ENCODE results near the gene SIK3.

Gene SIK3

DNA sequence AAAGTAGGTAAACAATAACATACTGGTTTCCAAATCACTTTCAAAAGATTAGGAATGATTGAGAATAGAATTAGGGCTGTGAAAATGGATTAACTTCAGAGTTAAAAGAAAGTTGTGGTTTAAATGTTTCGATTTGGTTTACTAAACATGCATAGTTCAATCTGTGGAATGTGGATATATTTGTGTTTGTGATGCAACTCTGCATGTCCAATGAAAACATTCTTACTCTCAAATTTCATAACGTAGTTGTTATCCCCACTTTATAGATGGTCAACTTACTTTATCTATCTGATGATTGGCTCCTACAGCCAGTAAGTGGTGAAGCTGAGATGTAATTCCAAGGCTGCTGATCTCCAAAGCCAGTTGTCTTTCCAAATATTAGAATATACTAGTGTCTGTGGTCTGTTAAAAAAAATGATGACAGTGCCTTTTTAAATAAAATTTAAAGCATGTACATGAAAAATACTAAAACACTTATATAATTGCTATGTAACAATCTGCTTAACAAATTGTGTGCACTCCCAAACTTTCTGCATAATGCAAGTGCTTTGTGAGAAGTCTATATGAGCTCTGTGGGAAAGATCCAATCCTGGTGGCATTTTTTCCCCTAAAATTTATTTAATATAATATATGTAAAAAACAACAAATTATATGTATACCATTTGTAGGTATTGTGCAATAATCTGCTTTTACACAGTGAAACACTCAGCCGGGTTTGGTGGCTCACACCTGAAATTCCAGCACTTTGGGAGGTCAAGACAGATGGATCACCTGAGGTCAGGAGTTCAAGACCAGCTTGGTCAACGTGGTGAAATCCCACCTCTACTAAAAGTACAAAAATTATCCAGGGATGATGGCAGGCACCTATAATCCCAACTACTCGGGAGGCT lies 9.7 kb upstream of the SIK3 start:
- DNase-seq: no peak

GRCh38 chr11:117100556-117100955 lies 2.3 kb upstream of the SIK3 start:
- no peak for DNase-seq

DNA sequence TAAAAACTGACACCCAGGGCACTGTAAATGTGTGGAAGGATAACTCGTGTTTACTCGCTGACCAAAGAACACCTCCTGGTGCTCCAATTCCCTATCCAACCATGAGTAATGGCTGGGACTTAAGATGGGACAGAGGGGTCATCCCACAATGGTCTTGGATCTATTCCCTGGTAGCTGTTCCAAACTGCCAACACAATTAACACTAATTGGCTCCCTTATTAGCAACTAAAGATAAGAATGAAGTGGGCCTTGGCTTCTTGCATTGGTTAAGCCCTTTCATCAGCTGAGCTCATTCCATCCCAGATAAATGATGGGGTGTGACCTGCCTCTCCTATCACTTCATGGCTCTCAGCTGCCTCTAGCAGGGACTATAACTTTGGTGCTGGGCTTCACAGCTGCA lies 1.5 kb upstream of the SIK3 start:
- DNase-seq: no peak

- no peak for DNase-seq
These were observed 599 bp downstream of the SIK3 start for GRCh38 chr11:117097389-117098268.

GRCh38 chr11:117097014-117097388 lies 1.2 kb downstream of the SIK3 start:
- DNase-seq: no peak

- no peak for DNase-seq
These were observed 1.8 kb downstream of the SIK3 start for GRCh38 chr11:117096201-117096991.

GRCh38 chr11:117095284-117096161 lies 2.7 kb downstream of the SIK3 start:
- DNase-seq: peak; percentile 70

DNA sequence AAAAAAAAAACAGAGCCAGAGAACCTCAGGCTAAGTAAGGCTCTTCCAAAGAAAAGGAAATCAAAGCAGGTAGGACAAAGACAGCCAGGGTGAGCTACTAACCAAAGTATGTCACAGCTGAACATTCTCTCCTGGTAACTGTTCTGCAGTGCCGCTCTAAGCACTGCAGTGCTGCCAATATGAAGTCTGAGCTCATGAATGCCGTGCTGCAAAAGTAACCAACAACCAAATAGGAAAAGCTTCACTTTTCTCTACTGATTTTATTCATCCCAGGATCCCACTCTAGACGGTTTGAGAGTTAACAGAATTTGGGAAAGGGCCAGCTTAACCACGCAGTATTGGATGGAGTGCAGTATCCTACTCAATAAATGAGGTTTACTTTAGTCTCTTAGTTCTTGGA lies 3.5 kb downstream of the SIK3 start:
- no peak for DNase-seq

- no peak for DNase-seq
These were observed 5.2 kb downstream of the SIK3 start for GRCh38 chr11:117092951-117093590.

DNA sequence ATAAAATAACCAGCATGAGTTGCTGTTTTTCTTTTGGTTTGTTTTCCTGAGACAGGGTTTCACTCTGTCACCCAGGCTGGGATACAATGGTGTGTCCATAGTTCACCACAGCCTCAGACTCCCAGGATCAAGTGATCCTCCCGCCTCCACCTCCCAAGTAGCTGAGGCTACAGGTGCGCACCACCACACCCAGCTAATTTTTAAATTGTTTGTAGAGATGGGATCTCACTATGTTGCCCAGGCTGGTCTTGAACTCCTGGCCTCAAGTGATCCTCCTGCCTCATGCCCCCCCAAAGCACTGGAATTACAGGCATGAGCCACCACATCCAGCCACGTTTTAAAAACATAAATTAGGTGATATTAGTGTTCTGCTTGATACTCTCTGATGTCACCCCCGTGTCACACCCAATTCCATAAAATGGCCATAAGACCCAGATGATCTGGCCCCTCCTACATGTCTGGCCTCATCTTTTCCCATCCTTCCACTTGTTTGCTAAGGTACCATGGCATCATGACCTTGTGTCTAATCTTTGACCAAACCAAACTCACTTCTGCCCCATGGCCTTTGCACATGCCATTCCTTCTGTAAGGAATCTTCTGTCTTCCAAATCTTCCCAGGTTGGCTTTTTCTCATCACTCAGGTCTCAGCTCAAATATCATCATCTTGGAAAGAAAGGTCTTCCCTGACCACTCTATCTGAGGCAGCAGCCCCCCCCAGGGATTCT lies 6.3 kb downstream of the SIK3 start:
- DNase-seq: no peak

DNA sequence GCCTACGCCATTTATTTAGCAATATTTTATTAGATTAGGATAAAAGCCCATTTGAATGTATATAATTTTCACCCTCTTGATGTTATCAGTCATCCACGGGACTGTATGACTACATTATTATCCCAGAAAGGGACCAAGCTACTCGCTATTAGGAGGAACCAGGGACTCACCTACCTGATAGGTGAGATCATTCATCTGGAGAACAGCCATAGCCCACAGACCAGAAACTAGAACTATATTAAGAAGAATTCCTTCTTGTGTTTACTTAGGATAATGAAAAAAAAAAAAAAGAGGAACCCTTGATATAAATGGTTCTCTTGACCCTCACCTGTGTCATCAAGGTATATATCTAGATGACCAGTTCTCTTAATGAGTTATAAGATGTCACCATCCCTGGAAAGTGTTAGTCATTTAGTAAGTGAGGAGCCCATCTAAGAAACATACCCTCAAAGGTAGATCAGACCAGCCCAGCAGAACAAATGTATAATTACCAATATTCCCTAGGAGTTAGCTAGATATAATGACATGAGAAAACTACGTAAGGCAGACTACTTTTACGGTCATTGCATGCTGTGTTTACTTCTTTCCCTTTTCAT lies 8.0 kb downstream of the SIK3 start:
- DNase-seq: no peak

DNA sequence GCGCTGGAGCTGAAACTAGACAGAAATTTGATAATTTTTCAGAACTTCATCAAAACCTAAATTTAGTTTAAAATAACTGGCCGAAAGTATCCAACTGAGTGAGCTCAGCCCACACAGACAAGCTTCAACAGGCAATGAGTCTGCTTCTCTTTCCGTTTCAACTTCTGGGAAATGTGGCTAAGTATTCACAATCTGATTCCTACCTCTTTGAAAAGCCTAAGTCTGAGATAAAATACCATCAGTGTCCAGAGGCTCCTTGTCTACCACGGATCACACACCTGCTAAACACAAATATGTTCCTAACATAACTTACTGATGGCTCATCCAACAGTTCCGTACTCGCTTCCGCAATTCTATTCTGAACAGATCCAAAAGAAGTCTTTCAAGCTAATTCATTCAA lies 8.5 kb downstream of the SIK3 start:
- no peak for DNase-seq

- no peak for DNase-seq
These were observed 10.8 kb downstream of the SIK3 start for GRCh38 chr11:117087446-117087845.

DNA sequence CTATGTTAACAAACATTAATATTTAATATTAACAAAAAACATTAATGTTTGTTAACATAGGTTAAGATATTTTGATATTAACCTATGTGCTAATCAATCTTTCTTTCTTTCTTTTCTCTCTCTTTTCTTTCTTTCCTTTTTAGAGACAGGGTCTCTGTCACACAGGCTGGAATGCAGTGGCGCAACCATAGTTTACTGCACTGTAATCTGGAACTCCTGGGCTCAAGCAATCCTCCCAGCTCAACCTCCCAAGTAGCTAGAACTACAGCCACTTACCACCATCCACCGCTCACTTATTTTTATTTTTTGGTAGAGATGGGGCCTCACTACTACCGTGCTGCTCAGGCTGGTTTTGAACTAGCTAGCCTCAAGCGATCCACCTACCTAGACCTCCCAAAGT lies 13.2 kb downstream of the SIK3 start:
- no peak for DNase-seq

DNA sequence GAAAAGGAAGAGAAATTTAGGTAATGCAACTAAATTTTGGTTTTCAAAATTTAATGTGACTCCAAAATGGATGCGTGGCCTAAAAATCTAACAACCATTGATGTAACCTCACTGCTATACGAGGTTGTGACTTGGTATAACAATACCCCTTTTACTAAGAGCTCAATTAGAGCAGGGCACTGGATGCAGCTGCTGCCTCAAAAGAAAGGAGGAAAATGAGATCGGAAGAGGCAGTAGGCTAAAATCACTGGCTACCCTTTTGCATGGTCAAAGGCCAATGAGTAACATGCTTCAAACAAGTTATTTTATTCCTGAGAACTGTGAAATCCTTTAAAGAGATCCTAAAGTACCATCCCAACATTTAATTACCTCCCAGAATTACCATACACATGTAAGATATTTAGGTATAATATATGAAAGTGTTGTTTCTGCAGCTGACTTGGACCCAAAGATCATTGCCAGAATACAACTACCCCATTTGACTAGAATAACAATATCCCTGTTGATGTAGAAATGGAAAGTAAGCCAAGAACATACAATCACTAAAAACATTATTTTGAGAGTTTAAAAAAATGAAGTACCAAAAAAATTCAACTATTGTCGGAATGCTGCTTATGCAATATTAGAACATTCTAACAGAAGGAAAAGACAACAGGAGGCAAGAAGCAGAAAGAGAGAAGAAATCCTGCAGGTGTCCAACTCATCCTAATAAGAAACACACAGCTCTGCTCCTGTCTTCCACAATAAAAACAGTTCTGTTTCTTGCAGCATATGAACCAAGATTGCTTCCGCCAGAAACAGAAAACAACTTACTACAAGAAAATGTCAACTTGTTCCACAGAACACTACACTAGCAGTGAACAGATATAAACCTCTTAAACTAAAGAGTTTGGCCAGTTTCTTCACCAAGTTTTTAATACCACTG lies 15.0 kb downstream of the SIK3 start:
- no peak for DNase-seq

GRCh38 chr11:117081908-117082307 lies 16.3 kb downstream of the SIK3 start:
- DNase-seq: no peak

GRCh38 chr11:117080370-117080769 lies 17.9 kb downstream of the SIK3 start:
- no peak for DNase-seq

DNA sequence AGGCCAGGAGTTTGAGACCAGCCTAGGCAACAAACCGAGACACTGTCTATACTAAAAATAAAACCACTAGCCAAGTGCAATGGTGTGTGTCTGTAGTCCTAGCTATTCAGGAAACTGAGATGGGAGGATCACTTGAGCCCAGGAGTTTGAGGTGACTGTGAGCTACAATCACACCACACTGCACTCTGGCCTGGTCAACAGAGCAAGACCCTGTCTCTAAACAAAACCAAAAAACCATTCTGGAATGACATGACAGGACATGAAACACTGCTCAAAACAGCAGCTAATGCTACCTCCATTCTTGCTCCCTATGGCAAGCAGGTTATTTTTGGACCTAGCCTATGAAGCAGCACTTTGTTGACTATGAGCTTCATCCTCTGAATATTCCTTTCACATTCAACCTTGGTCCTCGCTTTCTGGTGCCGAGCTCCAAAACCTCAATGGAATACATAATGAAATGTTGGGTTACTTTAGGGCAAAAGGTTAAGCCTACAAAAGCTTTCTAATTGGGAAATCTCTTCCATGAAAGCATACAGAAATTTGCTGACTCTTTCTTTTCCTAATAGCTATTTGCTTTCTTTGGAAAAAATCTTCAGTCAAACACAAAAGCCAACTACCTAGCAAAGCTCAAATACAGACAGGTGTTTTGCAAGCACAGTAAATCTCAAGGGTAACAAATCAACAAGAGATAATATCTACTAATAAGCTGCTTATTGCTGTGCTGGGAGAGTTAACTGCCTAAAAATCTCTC lies 21.1 kb downstream of the SIK3 start:
- DNase-seq: no peak

DNA sequence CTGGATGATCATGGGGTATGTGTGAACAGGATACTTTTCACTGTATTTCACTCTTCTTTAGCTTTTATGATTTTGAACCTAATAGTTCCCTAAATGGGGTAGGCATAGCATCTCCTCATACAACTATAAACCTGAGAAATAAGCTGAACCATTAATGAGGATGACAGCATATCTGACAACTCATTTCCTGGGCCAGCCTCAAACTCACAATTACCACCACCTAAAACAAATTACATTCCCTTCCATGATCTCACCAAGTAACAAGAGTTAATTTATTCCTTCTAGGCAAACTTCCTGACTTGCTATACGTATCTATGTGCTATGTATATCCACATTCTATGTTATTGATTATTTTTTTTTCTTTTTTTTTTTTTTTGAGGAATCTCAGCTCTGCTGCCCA lies 23.0 kb downstream of the SIK3 start:
- no peak for DNase-seq
